ENCODE results near the gene MEI1.

GRCh38 chr22:41758231-41758630 is 58.9 kb downstream of the MEI1 start:
- TF ChIP-seq, protein P1, sequence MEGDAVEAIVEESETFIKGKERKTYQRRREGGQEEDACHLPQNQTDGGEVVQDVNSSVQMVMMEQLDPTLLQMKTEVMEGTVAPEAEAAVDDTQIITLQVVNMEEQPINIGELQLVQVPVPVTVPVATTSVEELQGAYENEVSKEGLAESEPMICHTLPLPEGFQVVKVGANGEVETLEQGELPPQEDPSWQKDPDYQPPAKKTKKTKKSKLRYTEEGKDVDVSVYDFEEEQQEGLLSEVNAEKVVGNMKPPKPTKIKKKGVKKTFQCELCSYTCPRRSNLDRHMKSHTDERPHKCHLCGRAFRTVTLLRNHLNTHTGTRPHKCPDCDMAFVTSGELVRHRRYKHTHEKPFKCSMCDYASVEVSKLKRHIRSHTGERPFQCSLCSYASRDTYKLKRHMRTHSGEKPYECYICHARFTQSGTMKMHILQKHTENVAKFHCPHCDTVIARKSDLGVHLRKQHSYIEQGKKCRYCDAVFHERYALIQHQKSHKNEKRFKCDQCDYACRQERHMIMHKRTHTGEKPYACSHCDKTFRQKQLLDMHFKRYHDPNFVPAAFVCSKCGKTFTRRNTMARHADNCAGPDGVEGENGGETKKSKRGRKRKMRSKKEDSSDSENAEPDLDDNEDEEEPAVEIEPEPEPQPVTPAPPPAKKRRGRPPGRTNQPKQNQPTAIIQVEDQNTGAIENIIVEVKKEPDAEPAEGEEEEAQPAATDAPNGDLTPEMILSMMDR (IDR thresholded peaks at IDR 0.05), result no peak
- TF ChIP-seq REST (IDR thresholded peaks at IDR 0.05; ENCODE audit: insufficient read depth in 1 of 2, low read depth in 2 of 2, low read length in 1 of 2), result no peak
- no peak for TF ChIP-seq POLR2AphosphoS5 (IDR thresholded peaks at IDR 0.05; ENCODE audit: low read depth, low read length)
- TF ChIP-seq SIN3A (IDR thresholded peaks at IDR 0.05; ENCODE audit: borderline replicate concordance, insufficient read depth, low read depth, low read length), result no peak

Measured in Panc1 (cell line).